HG02943 (cell line): Measurements from ENCODE around the gene CUX1.

Experiments
- ATAC-seq: cut with Tn5 transposase; IDR thresholded peaks from one replicate; pipeline ENCODE4 v1.9.1; 2021; ENCODE audit warnings: mild to moderate bottlenecking, low read depth, moderate library complexity; ENCODE audit not compliant: unreplicated experiment

CUX1 gene

DNA sequence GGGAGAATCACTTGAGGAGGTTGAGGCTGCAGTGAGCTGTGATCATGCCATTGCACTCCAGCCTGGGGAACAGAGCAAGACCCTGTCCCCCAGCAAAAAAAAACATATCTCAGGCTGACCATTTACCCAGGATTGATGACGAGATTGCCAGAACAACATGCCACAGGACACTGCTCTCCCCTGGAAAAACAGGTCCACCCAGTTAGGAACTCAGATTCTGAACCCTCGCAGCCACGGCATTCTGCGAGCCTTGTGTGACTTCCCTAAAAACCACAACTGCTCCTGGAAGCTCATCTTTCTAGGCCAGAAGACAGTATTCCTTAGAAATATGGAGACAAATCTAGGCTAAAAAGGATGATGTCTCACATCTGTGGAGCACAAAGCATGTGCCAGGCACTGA, 427.2 kb downstream of the CUX1 start:
- ATAC-seq: no peak

DNA sequence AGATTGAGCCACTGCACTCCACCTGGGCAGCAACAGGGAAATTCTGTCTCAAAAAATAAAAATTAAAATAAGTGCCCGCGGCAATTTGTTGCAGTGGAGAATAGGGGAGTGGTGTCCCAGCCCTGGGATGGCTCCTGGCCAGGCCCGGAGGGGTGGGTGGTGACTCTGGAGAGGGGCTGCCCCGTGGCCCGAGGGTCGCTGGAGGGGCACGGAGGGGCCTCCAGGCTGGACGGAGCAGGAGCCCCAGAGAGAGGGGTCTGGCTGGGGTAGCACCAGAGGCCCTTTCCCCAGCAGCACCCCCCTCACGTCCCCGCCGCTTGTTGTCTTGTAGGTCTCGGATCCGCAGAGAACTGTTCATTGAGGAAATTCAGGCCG, 430.6 kb downstream of the CUX1 start:
- ATAC-seq: no peak

DNA sequence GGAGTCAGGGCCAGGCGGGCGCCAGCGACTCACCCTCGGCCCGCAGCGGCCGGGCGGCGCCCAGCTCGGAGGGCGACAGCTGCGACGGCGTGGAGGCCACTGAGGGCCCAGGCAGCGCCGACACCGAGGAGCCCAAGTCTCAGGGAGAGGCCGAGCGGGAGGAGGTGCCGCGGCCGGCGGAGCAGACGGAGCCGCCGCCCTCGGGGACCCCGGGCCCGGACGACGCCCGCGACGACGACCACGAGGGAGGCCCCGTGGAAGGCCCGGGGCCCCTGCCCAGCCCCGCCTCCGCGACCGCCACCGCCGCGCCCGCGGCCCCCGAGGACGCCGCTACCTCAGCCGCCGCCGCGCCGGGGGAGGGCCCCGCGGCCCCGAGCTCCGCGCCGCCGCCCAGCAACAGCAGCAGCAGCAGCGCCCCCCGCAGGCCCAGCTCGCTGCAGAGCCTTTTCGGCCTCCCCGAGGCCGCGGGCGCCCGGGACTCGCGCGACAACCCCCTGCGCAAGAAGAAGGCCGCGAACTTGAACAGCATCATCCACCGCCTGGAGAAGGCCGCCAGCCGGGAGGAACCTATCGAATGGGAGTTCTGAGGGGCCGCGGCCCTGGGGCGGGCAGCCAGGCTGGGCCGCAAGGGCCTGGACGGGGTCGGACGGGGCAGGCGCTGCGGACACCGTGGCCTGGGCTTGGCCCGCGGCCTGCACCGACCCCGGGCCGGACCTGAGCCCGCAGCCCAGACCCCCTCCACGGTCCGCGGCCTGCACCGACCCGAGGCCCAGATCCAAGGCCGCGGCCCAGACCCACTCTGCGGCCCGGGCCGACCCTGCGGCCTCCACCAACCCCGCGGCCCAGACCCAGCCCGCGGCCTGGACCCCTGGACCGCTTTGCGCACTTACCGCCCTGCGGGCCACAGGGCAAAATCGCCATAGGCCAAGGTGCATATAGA, 431.3 kb downstream of the CUX1 start:
- no peak for ATAC-seq

DNA sequence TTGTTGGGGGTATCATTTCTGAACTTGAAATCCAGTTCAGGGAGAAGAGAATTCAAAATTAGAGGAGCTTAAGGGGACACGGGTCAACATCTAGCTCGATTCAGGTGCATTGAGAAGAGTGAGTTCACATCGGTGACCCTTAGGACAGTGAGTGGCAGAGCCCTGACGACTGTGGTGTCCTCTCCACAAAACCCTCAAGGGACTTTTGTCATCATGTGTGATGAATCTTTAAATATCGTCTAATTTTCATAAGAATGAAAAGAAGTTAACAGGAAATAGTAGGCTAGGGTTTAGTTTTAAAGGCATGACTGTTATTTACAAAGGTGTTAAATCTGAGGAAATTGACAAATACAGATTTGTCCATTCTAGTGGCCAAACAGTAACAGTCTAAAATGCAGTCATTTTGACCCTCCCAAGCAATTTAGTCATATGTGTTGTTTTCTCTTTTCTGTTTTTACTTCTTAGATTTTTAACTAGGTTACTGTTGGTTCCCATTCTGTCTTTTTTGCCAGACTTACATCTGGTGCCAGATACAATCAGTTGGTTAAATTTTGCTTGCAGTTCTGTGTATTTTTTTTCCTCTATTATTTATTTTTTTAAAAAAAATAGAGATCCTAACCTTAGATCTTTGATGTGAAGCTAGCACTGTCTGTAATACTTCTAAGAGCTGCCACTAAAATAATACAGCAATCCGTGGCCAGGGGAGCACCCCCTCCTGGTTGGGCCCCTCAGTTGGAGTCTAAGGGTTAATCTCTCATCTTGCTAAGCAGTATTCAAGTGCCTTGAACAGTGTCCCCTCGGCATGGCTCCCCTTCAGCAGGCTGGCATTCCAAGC, 434.3 kb downstream of the CUX1 start:
- ATAC-seq: no peak

DNA sequence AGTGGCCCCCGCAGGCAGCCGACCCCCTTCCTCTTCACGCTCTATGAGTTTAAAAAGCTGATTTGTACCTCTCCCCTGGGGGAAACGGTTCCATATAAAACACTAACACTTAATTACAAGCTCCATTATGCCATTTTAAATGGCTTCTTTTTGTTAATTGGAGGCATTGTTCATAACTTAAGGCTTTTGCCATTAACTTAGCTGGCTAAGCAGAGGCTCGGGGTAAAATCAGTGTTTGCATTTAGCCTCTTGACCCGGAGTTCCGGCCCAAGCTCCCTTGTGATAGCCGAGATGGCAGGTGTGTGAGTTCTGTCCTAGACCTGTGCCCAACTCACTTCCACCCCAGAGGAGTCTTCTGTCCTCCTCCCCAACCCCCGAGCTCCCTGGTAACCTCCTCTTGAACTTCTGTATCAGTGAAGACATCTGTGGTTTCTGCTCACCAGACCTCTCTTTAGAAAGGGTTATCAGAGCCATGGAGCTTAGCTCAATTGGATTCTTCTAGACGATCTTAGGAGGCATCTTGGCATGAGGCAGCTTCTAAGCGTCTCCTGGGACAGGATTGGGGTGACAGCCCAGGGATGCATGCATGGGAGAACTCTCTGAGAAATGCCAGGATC, 435.0 kb downstream of the CUX1 start:
- ATAC-seq: no peak

DNA sequence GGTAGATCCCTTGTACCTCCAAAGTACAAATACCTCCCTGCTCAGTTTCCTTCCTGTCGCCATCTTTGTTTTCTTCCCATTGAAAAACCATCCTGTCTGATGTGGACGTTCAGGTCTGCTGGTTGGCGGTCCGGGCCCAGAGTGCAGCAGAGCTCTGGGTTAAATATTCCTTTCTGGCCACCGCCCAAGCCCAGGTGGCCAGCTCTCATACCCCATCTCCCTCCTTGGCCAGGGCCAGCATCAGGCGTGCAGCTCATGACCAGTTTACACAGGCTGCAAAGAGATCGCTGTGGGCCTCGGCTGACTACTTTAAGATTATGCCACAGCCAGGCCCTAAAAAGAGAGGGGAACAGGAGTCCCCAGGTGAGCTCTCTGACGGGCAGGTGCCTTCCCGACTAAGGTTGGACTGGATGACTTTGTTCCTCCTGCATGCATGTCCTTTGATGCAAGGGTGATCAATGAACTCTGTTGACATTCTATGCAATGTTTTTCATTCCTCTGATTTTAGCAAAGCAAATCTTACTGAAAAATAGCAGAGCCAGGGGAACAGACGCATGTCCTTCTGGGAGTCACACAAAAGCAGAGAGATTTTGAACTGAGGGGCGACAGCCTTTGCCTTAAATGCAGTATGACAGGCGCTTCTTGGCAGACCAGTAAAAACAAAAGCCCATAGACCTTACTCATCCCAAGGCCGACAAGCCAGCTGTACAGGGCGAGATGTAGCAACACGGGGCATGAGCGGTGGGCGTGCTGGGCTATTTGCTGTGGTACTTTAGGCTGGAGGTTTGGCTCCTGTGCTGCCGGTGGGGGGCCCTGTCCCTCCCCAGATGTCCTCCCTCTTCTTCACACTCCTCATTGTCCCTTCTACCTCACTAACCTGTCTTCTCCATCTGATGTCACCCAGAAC, 435.9 kb downstream of the CUX1 start:
- ATAC-seq: no peak

GRCh38 chr7:102253973-102254370, 436.5 kb downstream of the CUX1 start:
- ATAC-seq: no peak

DNA sequence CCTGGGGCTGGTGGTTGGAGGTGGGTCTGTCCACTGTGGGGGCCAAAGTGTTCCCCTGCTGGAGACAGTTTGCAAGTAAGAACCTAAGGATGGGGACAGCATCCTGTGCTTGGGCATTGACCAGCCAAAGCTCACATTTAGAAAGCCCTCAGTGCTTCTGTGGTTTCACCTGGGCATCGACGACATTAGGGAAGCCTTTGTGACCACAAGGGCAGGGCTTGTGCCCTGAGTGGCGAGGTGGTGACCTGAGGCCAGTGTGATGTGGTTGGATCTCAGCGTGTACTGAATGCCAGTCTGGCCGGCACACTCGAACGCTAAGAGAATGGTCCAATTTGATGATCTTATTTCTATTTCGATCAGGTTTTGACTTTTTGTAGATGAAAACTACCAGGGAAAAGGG, 437.1 kb downstream of the CUX1 start:
- ATAC-seq: no peak

- no peak for ATAC-seq
These were observed 438.1 kb downstream of the CUX1 start for GRCh38 chr7:102255501-102255900.

- no peak for ATAC-seq
These were observed 438.5 kb downstream of the CUX1 start for GRCh38 chr7:102255916-102256315.

DNA sequence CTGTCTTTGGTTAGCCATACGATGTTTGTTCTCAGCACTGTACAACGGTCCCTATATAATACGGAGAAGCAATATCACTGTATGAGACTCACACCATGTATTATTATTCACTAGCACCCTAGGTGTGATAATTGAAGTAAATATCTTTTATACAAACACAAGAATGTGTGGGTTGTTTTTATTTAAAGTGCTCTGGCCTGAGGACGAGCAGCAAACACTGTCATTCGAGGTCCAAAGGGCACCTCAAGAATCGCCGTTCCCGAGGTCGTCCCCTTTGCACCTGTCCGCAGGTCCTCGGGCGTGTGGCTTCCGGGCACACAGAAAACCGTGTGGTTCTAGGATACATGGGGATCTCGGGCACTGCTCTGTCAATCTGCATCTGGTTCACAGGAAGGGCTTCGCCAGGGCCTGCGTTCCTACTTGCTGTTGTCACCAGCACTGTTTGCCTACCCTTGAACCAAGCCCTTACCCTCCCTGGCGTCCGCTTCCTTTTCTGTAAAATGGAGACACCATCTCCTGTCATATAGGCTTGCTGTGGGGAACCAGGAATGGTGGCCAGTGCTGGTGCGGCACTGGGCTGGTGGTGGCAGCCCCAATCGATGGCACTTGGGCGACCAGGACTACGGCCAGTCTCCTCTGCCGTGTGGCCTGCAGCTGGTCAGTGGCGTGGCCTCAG, 440.8 kb downstream of the CUX1 start:
- no peak for ATAC-seq

GRCh38 chr7:102258749-102259107, 441.3 kb downstream of the CUX1 start:
- no peak for ATAC-seq

DNA sequence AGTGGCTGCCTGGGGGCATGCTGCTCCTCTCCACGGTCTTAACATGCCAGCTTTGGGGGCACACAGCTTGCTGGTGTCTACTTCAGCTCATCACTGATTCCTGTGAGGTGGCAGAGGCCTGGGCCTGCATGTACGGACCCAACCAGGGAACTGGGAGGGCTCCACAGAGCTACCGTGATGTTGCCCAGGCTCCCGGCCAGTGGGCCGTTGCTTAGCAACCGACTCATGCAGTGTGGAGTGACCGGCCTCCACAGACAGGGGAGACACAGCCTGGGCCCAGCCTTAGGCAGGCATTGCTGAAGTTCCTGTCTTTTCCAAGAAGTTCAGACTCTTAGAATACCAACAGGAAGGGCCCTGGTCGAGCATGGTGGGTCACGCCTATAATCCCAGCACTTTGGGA, 443.4 kb downstream of the CUX1 start:
- ATAC-seq: no peak

- ATAC-seq: no peak
These were observed 444.0 kb downstream of the CUX1 start for GRCh38 chr7:102261451-102261850.

DNA sequence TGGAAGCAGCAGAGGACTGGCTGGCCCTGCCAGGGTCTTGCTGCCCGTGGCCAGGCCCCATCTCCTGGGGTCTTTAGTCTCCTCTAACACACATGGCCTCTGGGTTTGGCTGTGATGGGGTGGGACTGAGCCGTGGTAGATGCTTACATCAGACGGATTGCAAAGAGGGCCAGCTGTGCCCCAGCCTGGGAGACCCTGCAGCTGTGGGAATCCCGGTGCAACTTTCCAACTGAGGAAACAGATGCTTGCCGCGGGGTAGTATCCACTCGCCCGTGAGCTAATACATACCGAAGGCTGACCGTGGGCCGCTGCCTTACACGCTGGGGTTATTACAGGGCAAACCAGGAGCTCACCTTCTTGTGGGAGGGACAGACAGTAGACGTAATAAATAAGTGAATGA, 445.1 kb downstream of the CUX1 start:
- ATAC-seq: no peak

GRCh38 chr7:102264367-102264891, 447.0 kb downstream of the CUX1 start:
- no peak for ATAC-seq

DNA sequence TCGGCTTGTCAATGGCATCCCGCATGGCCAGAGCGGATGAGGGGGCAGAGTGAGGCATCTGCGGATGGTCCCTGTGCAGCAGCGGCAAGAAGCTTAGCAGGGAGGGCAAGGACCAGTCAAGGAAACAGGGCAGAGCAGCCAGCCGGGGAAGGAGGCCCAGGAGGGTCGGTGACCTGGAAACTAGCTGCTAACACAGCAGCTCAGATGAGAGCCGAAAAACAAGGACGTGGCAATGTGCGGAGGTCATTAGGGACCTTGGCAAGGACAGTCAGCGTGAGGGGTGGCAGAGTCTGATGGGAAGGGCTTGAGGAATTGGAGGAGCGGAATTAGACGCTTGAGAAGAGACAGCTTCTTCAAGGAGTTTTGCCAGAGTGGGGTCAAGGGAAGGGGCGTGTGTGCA, 449.1 kb downstream of the CUX1 start:
- no peak for ATAC-seq

GRCh38 chr7:102268635-102269034, 451.2 kb downstream of the CUX1 start:
- no peak for ATAC-seq

DNA sequence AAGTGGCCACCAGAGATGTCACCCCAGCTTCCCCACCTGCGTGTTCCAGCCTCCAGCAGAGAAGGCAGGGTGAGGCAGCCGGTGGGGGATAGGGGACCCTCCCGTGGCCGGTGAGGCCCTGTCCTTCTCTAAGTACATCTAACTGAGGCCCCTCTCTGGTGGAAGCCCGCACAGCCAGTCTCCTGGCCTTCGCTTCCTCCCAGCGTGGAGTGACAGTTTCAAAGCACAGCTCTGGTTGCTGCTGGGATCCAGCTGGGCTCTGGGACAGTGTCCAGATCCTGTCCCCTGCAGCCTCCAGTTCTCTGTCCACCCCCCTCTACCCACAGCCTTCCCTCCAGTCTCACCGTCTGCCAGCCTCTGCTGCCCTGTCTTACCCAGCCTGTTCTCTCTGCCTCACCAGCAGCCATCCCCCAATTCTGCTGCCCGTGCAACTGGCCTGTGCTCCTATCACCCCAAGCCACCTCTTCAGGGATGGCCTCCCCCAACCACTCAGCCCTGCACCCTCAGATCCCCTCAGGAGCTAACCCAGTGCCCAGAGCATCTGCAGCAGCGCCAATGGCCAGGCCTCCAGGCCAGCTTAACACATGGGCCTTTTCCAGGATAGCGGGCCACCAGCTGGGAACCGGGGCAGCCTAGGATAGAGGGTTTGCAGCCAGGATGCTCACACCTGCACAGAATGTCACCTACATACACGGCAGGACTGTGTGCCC, 452.9 kb downstream of the CUX1 start:
- ATAC-seq: no peak
